Skeletal muscle tissue (tissue), 4 donors: ENCODE results near the gene SPATA33. TPM values are rescaled to one million over a fixed set of nuclear protein-coding genes. Genes with fewer than 3 reads are reported as not detected.

ENCODE experiments used
- H3K27ac ChIP-seq: one replicate; pipeline ENCODE4 v1.7.0; 2013; ENCODE audit warnings: mild to moderate bottlenecking, low read depth, low read length, inconsistent platforms
- H3K27me3 ChIP-seq, 3 donors: one replicate each; pipeline ENCODE4 v1.7.0; 2013; ENCODE audit warnings: low read length in 3 of 3; ENCODE audit not compliant: control insufficient read depth in 3 of 3, insufficient read depth in 3 of 3
- H3K36me3 ChIP-seq, 3 donors: one replicate each; pipeline ENCODE4 v1.7.0; 2013; ENCODE audit warnings: low read length in 3 of 3; ENCODE audit not compliant: control insufficient read depth in 3 of 3, insufficient read depth in 3 of 3
- H3K4me1 ChIP-seq, 3 donors: one replicate each; pipeline ENCODE4 v1.7.0; 2013; ENCODE audit warnings: low read length in 3 of 3, mild to moderate bottlenecking in 3 of 3; ENCODE audit not compliant: control insufficient read depth in 3 of 3, insufficient read depth in 3 of 3
- H3K4me3 ChIP-seq, 3 donors: one replicate each; pipeline ENCODE4 v1.7.0; 2013; ENCODE audit warnings: low read length in 3 of 3
- H3K9ac ChIP-seq, 3 donors: one replicate each; pipeline ENCODE4 v1.7.0; 2013; ENCODE audit warnings: low read length in 3 of 3, mild to moderate bottlenecking in 3 of 3, moderate library complexity in 2 of 3, low read depth in 1 of 3
- H3K9me3 ChIP-seq, 3 donors: one replicate each; pipeline ENCODE4 v1.7.0; 2013; ENCODE audit warnings: low read length in 3 of 3; ENCODE audit not compliant: control insufficient read depth in 3 of 3
- total RNA-seq: library from RNA; depleted of rRNA; stranded (reverse); fragments of >200 nt; gene quantifications from one replicate; pipeline ENCODE4 v1.2.3, GENCODE V29; 2014
- donor health status: Osteomylitis.

Gene SPATA33
- total RNA-seq, 1 donor from 2014 or later: 2.1 TPM

DNA sequence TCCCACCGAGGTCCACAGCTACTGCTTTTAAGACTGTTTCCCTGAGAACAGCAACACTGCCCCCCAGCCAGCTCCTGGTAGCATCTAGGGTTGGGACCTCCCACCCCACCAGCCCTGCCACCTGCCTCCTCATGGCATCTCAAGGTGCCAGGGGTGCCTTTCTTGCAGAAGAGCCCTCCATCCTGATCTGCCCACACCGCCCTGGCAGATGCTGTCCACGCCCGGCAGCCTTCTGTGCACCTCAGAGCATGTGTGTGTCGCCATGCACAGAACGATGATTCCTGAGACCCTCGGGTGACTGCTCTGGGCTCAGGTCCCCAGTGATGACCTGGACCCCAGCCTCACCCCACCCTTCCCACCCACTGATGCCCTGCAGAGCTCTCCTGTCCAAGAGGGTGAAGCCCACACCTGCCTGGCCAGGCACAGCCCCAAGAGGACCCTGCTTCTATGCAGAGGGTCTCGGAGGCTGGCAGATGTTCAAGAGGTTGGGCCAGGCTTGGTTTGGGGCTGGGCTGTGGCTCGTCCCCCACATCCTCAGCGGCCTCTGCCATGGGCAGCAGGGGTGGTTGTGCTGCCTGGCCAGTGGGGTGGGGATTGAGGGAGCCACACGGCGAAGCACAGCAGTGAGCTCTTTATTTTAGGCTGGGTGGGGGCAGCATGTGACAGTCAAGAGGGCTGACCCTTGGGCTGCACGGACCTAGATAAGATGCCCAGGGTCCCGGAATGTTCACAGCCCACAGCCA is 49.1 kb downstream of the SPATA33 start:
- H3K4me1 ChIP-seq: peaks cover 0 to 7% (median 2%) of the 10 kb centered on the region in 3 donors
- H3K4me3 ChIP-seq: no peak overlapping the region
- H3K27me3 ChIP-seq: peaks cover 10 to 21% (median 19%) of the 10 kb centered on the region in 3 donors
- H3K9me3 ChIP-seq: no peaks in the 10 kb centered on the region
- no peak overlapping the region for H3K9ac ChIP-seq
- no peak overlapping the region for H3K27ac ChIP-seq
- peaks cover 0 to 4% (median 0%) of the 10 kb centered on the region in 3 donors for H3K36me3 ChIP-seq

DNA sequence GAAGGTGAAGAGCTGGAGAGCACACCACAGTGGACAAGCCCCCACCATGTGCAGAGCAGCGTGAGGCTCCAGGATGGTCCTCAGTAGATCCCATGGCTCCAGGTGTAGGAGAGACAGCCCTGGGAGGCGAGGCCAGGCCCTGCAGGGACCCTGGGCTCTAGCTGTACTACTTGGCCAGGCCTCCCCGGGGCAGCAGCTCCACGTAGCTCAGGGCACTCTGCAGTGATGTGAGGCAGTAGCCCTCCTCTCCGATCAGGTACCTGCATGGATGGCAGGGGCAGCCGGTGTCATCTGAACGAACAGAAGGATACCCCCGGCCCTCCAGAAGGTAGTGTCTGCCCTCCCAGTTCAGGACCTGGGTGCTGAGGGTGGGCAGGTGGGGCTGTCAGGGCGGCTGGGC is 50.1 kb downstream of the SPATA33 start:
- Histone ChIP-seq H3K4me3 (no peak overlapping the region), H3K36me3 (peaks cover 0 to 4% (median 0%) of the 10 kb centered on the region in 3 donors), H3K27me3 (peaks cover 10 to 23% (median 19%) of the 10 kb centered on the region in 3 donors), H3K9ac (no peak overlapping the region), H3K9me3 (no peaks in the 10 kb centered on the region), H3K27ac (no peak overlapping the region), H3K4me1 (peaks cover 0 to 7% (median 0%) of the 10 kb centered on the region in 3 donors)

DNA sequence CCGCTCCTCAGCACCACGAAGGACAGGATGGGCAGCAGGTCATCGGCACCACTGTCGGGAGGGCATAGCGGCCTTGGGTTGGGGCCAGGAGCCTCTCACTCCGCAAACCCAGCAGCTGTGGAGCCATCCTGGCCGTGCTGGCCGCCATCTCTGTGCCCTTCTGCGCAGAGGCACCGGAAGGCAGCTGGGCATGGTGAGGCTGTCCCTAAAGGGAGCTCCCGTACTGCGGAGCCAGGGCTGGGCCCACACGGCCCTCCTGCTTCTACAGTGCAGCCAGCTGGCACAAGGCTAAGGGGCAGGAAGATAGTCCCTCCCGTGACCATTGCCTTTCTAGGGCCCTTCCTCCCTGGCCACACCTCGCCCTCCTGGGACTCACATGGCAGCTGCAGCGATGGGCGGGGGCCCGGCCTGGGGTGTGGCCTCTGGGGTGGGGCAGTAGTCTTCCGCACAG is 50.9 kb downstream of the SPATA33 start:
- peaks cover 0 to 4% (median 0%) of the 10 kb centered on the region in 3 donors for H3K36me3 ChIP-seq
- H3K27ac ChIP-seq: no peak overlapping the region
- H3K9me3 ChIP-seq: no peaks in the 10 kb centered on the region
- no peak overlapping the region for H3K4me3 ChIP-seq
- H3K9ac ChIP-seq: no peak overlapping the region
- peaks cover 8 to 16% (median 12%) of the 10 kb centered on the region in 3 donors for H3K27me3 ChIP-seq
- peaks cover 0 to 7% (median 0%) of the 10 kb centered on the region in 3 donors for H3K4me1 ChIP-seq

DNA sequence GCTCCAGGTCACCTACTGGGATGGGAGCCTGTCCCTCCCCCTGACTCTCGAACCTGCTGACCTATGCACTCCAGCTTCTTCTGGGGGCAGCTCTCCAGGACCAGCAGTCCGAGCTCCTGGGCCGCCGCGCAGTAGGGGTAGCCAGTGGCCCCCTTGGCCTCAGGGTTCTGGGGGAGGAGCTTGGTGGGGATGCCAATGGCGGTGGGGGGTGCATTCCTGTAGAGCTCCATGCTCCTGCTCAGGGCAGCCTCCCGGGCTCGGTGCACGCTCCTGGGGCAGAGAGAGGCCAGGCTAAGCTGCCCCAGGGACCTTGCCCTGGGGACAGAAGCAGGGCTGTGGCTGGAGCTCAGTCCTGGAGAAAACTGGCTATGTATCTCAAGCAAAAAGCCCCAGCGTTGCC is 51.5 kb downstream of the SPATA33 start:
- no peak overlapping the region for H3K9ac ChIP-seq

DNA sequence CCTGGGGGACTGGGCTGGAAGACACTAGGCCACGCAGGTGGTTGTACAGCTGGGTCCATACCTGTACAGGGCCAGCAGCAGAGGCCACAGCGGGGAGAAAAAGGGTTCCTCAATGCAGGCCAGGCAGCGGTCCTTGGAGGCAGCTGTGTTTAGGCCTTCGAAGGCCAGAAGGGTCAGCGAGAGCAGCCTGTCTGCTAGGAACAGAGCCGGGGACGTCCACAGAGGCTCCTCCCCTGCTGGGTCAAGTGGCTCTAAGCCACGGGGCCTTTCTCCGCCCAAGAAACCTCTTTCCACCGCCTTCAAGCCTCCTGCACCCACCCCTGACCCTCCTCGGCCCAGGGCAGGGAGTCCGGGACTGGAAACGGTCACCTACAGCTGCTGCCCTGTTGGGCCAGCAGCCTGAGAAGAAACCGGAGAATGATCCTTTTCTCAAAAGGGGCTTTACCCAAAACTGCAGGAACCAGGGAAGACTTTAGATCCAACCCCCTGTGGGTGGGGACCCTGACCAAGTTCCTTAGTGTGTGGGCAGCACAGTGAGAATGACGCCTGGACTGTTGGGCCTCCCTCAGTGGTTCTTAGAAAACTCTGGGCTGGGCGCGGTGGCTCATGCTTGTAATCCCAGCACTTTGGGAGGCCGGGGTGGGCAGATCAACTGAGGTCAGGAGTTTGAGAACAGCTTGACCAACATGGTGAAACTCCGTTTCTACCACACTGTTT is 52.2 kb downstream of the SPATA33 start:
- H3K27me3 ChIP-seq: peaks cover 3 to 6% (median 4%) of the 10 kb centered on the region in 3 donors
- no peak overlapping the region for H3K27ac ChIP-seq
- no peak overlapping the region for H3K4me3 ChIP-seq
- no peak overlapping the region for H3K9ac ChIP-seq
- H3K9me3 ChIP-seq: no peaks in the 10 kb centered on the region
- peaks cover 0 to 4% (median 0%) of the 10 kb centered on the region in 3 donors for H3K36me3 ChIP-seq
- H3K4me1 ChIP-seq: peaks cover 0 to 7% (median 0%) of the 10 kb centered on the region in 3 donors

More for the DNA sequence above, 51.5 kb downstream of the SPATA33 start:
- no peak overlapping the region for H3K27ac ChIP-seq
- H3K27me3 ChIP-seq: peaks cover 7 to 13% (median 11%) of the 10 kb centered on the region in 3 donors
- no peaks in the 10 kb centered on the region for H3K9me3 ChIP-seq
- peaks cover 0 to 7% (median 0%) of the 10 kb centered on the region in 3 donors for H3K4me1 ChIP-seq
- H3K36me3 ChIP-seq: peaks cover 0 to 4% (median 0%) of the 10 kb centered on the region in 3 donors
- H3K4me3 ChIP-seq: no peak overlapping the region

DNA sequence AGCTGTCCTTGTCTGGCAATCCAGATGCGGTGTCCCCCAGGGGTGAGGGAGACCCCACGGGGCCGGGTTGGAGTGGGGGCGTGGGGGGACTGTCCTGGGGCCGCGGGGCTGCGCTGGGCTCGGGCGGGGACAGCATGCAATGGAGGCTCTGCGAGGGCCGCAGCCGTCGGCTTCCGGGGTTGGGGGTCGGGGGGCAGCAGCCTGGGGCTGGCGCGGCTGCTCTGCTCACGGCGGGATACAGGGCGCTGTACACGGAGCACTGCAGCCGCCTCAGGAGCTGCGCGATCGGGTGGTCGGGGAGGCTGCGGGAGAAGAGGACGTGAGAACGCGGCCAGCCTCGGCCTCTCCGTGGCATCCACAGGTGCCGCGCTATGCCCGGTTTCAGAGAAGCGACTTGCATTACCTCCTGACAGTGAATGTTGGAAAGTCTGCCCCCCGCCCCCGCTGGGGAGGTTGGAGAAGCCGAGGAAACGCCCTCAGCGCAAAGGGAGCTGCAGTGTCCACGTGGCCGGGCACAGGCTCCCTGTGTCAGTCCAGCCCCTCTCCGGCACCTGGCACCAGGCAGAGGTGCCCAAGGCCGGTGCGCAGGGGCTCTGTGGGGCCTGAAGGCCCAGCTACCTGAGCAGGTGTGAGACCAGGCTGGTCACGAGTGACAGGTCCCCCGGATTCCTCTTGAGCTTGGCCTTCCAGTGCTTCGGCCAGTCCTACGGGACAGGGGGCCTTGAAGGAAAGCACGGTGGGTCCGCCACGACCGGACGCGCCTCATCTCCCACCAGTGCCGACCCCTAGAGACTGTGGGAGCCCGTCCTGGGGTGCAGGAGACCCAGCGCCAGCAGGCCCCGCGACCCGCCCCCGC is 53.3 kb downstream of the SPATA33 start:
- H3K36me3 ChIP-seq: peaks cover 0 to 4% (median 0%) of the 10 kb centered on the region in 3 donors
- no peak overlapping the region for H3K4me3 ChIP-seq
- no peaks in the 10 kb centered on the region for H3K9me3 ChIP-seq
- H3K4me1 ChIP-seq: peaks cover 0 to 7% (median 0%) of the 10 kb centered on the region in 3 donors
- no peak overlapping the region for H3K27ac ChIP-seq
- peaks cover 0 to 2% (median 0%) of the 10 kb centered on the region in 3 donors for H3K27me3 ChIP-seq
- H3K9ac ChIP-seq: no peak overlapping the region

DNA sequence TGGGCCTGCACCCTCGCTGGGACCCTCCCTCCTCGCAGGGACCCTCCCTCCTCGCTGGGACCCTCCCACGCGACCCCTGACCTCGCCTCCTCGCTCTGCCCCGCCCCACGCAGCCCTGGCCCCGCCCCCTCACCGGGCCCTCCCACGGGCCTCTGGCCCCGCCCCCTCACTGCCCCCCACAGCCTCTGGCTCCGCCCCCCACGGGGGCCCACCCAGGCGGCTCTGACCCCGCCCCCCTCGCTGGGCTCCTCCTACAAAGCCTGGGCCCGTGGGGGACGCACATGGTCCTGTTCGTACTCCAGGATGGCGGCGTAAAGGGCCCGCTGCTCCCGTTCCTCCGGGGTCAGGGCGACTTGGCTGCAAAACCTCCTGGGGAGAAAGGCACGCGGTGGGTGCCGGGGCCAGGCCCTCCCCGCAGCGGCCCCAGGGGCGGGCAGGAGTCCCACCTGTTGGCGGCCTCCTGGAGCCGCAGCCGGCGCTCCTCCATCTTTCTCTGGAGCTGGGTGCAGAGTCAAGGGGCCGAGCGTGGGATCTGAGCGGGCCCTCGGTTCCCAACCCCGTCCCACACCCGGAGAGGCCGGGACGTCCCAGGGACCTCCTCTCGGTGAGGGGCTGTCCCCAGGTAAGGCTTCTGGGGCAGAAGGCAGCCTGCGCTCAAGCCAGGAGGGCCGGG is 54.1 kb downstream of the SPATA33 start:
- H3K4me1 ChIP-seq: peaks cover 0 to 5% (median 0%) of the 10 kb centered on the region in 3 donors
- peak overlapping the region in 1 of 3 donors; percentile 40 for H3K9ac ChIP-seq
- no peak overlapping the region for H3K4me3 ChIP-seq
- no peaks in the 10 kb centered on the region for H3K9me3 ChIP-seq
- peaks cover 0 to 4% (median 0%) of the 10 kb centered on the region in 3 donors for H3K36me3 ChIP-seq
- H3K27me3 ChIP-seq: peaks cover 0 to 2% (median 0%) of the 10 kb centered on the region in 3 donors
- H3K27ac ChIP-seq: no peak overlapping the region

DNA sequence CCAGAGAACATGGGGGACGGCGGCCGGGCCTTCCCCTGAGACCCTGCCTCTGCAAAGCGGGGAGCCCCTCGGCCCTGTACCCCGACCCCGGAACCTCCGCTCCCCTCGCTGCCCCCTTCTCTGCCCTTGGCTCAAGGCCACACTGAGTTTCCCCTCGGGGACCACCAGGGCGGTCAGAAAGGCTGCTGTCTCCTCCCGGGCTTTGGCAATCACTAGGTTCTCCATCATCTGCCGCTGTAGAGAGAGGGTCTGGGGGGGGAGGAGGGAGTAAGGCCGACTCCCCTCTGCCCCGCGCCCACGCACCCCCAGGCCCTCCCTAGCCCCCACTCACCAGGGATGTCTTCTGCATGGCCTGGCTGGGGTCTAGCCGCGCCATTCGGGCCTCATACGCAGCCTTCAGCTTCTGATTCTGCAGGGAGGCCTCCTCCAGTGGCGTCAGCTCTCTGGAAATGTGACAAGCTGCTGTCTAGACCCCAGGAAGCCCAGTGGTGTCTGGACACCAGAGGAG is 54.7 kb downstream of the SPATA33 start:
- peaks cover 0 to 4% (median 0%) of the 10 kb centered on the region in 3 donors for H3K36me3 ChIP-seq
- H3K4me3 ChIP-seq: no peak overlapping the region
- no peak overlapping the region for H3K27ac ChIP-seq
- no peaks in the 10 kb centered on the region for H3K9me3 ChIP-seq
- peaks cover 0 to 5% (median 0%) of the 10 kb centered on the region in 3 donors for H3K4me1 ChIP-seq
- H3K9ac ChIP-seq: peak overlapping the region in 1 of 3 donors; percentile 40
- H3K27me3 ChIP-seq: peaks cover 0 to 2% (median 0%) of the 10 kb centered on the region in 3 donors

DNA sequence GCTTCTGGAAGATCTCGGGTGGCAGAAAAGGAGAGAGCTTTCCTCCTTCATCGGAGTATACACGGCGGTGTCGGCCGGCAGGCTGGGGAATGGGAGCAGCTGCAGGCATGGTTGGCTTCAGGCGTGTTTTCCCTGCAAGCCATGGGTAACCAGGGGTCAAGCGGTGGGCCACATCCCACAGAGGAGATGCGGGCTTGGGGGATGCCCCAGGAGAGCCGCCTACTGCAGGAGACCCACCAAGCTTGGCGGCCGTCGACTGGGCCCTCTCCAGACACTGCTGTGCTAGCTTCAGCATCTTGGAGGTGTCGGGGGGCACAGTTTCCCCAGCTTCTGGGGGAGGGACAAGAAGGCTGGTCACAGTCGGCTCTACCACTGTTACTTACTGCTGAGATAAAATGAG is 58.9 kb downstream of the SPATA33 start:
- Histone ChIP-seq H3K36me3 (peaks cover 0 to 4% (median 0%) of the 10 kb centered on the region in 3 donors), H3K27me3 (peaks cover 0 to 2% (median 0%) of the 10 kb centered on the region in 3 donors), H3K9me3 (no peaks in the 10 kb centered on the region), H3K9ac (no peak overlapping the region), H3K4me1 (peaks cover 7 to 14% (median 10%) of the 10 kb centered on the region in 3 donors), H3K4me3 (no peak overlapping the region), H3K27ac (no peak overlapping the region)
